Fibroblast of lung (primary cell): ENCODE measurements around the gene PIGC. TPM values are rescaled to one million over a fixed set of nuclear protein-coding genes. Genes with fewer than 3 reads are reported as not detected.

Experiments used
- DNase-seq, 2 donors: peaks; one replicate each; pipeline versions ENCODE4 v3.0.0 to v3.0.0-alpha.2; 2010; ENCODE audit warnings: low read depth in 2 of 2
- H2AFZ ChIP-seq: 2 replicates; pipeline ENCODE4 v1.5.1; 2012; ENCODE audit warnings: low read length, control low read depth, inconsistent platforms
- H3K27ac ChIP-seq: 2 replicates; pipeline ENCODE4 v1.5.1; 2011; ENCODE audit warnings: low read length, control low read depth; ENCODE audit not compliant: insufficient read depth
- H3K27me3 ChIP-seq: 2 replicates; pipeline ENCODE4 v1.5.1; 2011; ENCODE audit warnings: mild to moderate bottlenecking, low read length; ENCODE audit not compliant: control insufficient read depth, insufficient read depth
- H3K36me3 ChIP-seq: 2 replicates; pipeline ENCODE4 v1.5.1; 2011; ENCODE audit warnings: low read length; ENCODE audit not compliant: control insufficient read depth, insufficient read depth
- H3K4me1 ChIP-seq: 2 replicates; pipeline ENCODE4 v1.5.1; 2011; ENCODE audit warnings: low read length; ENCODE audit not compliant: control insufficient read depth, insufficient read depth; ENCODE audit errors: extremely low read depth
- H3K4me2 ChIP-seq: 2 replicates; pipeline ENCODE4 v1.5.1; 2011; ENCODE audit warnings: low read length, control low read depth; ENCODE audit not compliant: insufficient read depth; ENCODE audit errors: extremely low read depth
- H3K4me3 ChIP-seq, 4 experiments: fragments of 200-600 bp in 1 of 4; sonication (generic) in 1 of 4; replicated peaks in 1 of 4; 2 replicates each; pipeline ENCODE4 v1.5.1; 2011 to 2016; ENCODE audit warnings: low read length in 4 of 4, low read depth in 3 of 4, mild to moderate bottlenecking in 3 of 4, control low read depth in 2 of 4, inconsistent platforms in 1 of 4, mixed read lengths in 1 of 4; ENCODE audit not compliant: insufficient read depth in 1 of 4; ENCODE audit errors: control extremely low read depth in 1 of 4
- H3K79me2 ChIP-seq: 2 replicates; pipeline ENCODE4 v1.5.1; 2012; ENCODE audit warnings: mild to moderate bottlenecking, low read length, inconsistent platforms; ENCODE audit not compliant: control insufficient read depth, insufficient read depth
- H3K9ac ChIP-seq: 2 replicates; pipeline ENCODE4 v1.5.1; 2011; ENCODE audit warnings: mild to moderate bottlenecking, low read length, control low read depth; ENCODE audit not compliant: insufficient read depth
- H3K9me3 ChIP-seq: 2 replicates; pipeline ENCODE4 v1.5.1; 2012; ENCODE audit warnings: low read depth, low read length; ENCODE audit not compliant: control insufficient read depth, insufficient read depth
- H4K20me1 ChIP-seq: 2 replicates; pipeline ENCODE4 v1.5.1; 2011; ENCODE audit warnings: low read length; ENCODE audit not compliant: control insufficient read depth, insufficient read depth; ENCODE audit errors: extremely low read depth
- CTCF ChIP-seq, 2 donors: IDR thresholded peaks in 1 of 2; conservative IDR thresholded peaks in 1 of 2; 1 replicate in 1 of 2; 2 replicates in 1 of 2; pipeline ENCODE4 v1.5.1; 2011 to 2012; ENCODE audit warnings: low read length in 2 of 2, control low read depth in 1 of 2, inconsistent platforms in 1 of 2, low read depth in 1 of 2, mild to moderate bottlenecking in 1 of 2
- EZH2 ChIP-seq: IDR thresholded peaks from 2 replicates; pipeline ENCODE4 v1.5.1; 2012; ENCODE audit warnings: low read length, control low read depth, mild to moderate bottlenecking; ENCODE audit errors: missing control alignments
- polyA plus RNA-seq, 2 donors: library from polyadenylated mRNA; depleted of rRNA in 1 of 2; stranded (reverse) in 1 of 2; unstranded in 1 of 2; fragments of >200 nt; gene quantifications; 2 replicates each; pipeline ENCODE4 v1.2.1, GENCODE V29; 2011 to 2012; ENCODE audit warnings: missing spikeins in 1 of 2
- total RNA-seq: library from RNA; depleted of rRNA; stranded (reverse); fragments of >200 nt; gene quantifications from 2 replicates; pipeline ENCODE4 v1.2.1, GENCODE V29; 2014

Gene PIGC
- total and polyA plus RNA-seq, 2 donors (not counting 1 experiment from before 2014, with no cell fraction given) = 20.3 to 28.9 TPM

GRCh38 chr1:172457479-172458130 lies 13.7 kb upstream of the PIGC start:
- TF ChIP-seq CTCF (conservative IDR thresholded peaks at IDR 0.05 in 1 of 2, IDR thresholded peaks at IDR 0.05 in 1 of 2; ENCODE audit: low read depth in 1 of 2, low read length in 2 of 2) (no peak), EZH2 (no peak)
- Histone ChIP-seq H3K9me3 (no peaks in the 10 kb centered on the region), H4K20me1 (no peaks in the 10 kb centered on the region), H3K79me2 (no peaks in the 10 kb centered on the region), H2AFZ (no peak overlapping the region), H3K27ac (no peak overlapping the region), H3K27me3 (peaks cover 2% of the 10 kb centered on the region), H3K9ac (no peak overlapping the region), H3K4me3 (no peak overlapping the region), H3K4me1 (no peaks in the 10 kb centered on the region), H3K4me2 (no peak overlapping the region), H3K36me3 (no peaks in the 10 kb centered on the region)
- DNase-seq = no peak

GRCh38 chr1:172456344-172456769 lies 12.5 kb upstream of the PIGC start:
- peaks cover 2% of the 10 kb centered on the region for H3K27me3 ChIP-seq
- H3K9me3 ChIP-seq = no peaks in the 10 kb centered on the region

GRCh38 chr1:172455451-172455850 lies 11.6 kb upstream of the PIGC start:
- no peaks in the 10 kb centered on the region for H4K20me1 ChIP-seq
- H3K4me3 ChIP-seq = no peak overlapping the region
- no peak overlapping the region for H3K9ac ChIP-seq
- H3K27me3 ChIP-seq = peaks cover 2% of the 10 kb centered on the region
- no peak overlapping the region for H3K27ac ChIP-seq
- TF ChIP-seq CTCF (conservative IDR thresholded peaks at IDR 0.05 in 1 of 2, IDR thresholded peaks at IDR 0.05 in 1 of 2; ENCODE audit: low read depth in 1 of 2, low read length in 2 of 2) (no peak), EZH2 (no peak)
- no peak overlapping the region for H3K4me2 ChIP-seq
- H3K9me3 ChIP-seq = no peaks in the 10 kb centered on the region
- no peak overlapping the region for H2AFZ ChIP-seq
- H3K79me2 ChIP-seq = no peaks in the 10 kb centered on the region
- no peaks in the 10 kb centered on the region for H3K36me3 ChIP-seq
- no peak for DNase-seq
- peaks cover 2% of the 10 kb centered on the region for H3K4me1 ChIP-seq

More at GRCh38 chr1:172456344-172456769, 12.5 kb upstream of the PIGC start:
- H4K20me1 ChIP-seq = no peaks in the 10 kb centered on the region
- H3K9ac ChIP-seq = no peak overlapping the region
- H3K27ac ChIP-seq = no peak overlapping the region
- H3K79me2 ChIP-seq = no peaks in the 10 kb centered on the region
- no peak for DNase-seq
- no peak overlapping the region for H3K4me3 ChIP-seq
- no peaks in the 10 kb centered on the region for H3K36me3 ChIP-seq
- H3K4me2 ChIP-seq = no peak overlapping the region
- no peak overlapping the region for H2AFZ ChIP-seq
- TF ChIP-seq CTCF (conservative IDR thresholded peaks at IDR 0.05 in 1 of 2, IDR thresholded peaks at IDR 0.05 in 1 of 2; ENCODE audit: low read depth in 1 of 2, low read length in 2 of 2) (no peak), EZH2 (no peak)
- no peaks in the 10 kb centered on the region for H3K4me1 ChIP-seq
